ENCODE measurements around the gene DISC1.
A peak's percentile ranks its signal among the peaks of the same experiment; 100 is the strongest.
"Not testable (repeated sequence)": the region's sequence is repeated elsewhere in the genome, so short reads cannot be mapped to it uniquely, and the experiment has no call there.

The DISC1 gene

GRCh38 chr1:231613419-231614349 is 12.9 kb upstream of the DISC1 start:
- DNase-seq (ENCODE audit: insufficient read length, low spot score), result no peak
- peak; percentile 91 for FAIRE-seq
- TF ChIP-seq CTCF (IDR thresholded peaks at IDR 0.05; ENCODE audit: insufficient read depth, missing control alignments), result no peak

GRCh38 chr1:231616667-231617066 is 9.9 kb upstream of the DISC1 start:
- FAIRE-seq, result no peak
- DNase-seq (ENCODE audit: insufficient read length, low spot score), result no peak
- no peak for TF ChIP-seq CTCF (IDR thresholded peaks at IDR 0.05; ENCODE audit: insufficient read depth, missing control alignments)

GRCh38 chr1:231618609-231619256 is 7.9 kb upstream of the DISC1 start:
- no peak for DNase-seq (ENCODE audit: insufficient read length, low spot score)
- no peak for TF ChIP-seq CTCF (IDR thresholded peaks at IDR 0.05; ENCODE audit: insufficient read depth, missing control alignments)
- no peak for FAIRE-seq

GRCh38 chr1:231619257-231619634 is 7.3 kb upstream of the DISC1 start:
- FAIRE-seq (no peak), DNase-seq (ENCODE audit: insufficient read length, low spot score) (no peak)
- no peak for TF ChIP-seq CTCF (IDR thresholded peaks at IDR 0.05; ENCODE audit: insufficient read depth, missing control alignments)

- not testable (repeated sequence) for DNase-seq (ENCODE audit: insufficient read length, low spot score); FAIRE-seq
Measured at GRCh38 chr1:231625042-231625441, 1.5 kb upstream of the DISC1 start.

- no peak for DNase-seq (ENCODE audit: insufficient read length, low spot score)
- no peak for TF ChIP-seq CTCF (IDR thresholded peaks at IDR 0.05; ENCODE audit: insufficient read depth, missing control alignments)
- FAIRE-seq, result no peak
Measured at GRCh38 chr1:231625975-231626534, 535 bp upstream of the DISC1 start.

- FAIRE-seq (no peak), DNase-seq (ENCODE audit: insufficient read length, low spot score) (no peak)
- no peak for TF ChIP-seq CTCF (IDR thresholded peaks at IDR 0.05; ENCODE audit: insufficient read depth, missing control alignments)
Measured at GRCh38 chr1:231626951-231627614, 493 bp downstream of the DISC1 start.

All from D721Med (cell line).